ENCODE results near the gene GTF3C2.

DNA sequence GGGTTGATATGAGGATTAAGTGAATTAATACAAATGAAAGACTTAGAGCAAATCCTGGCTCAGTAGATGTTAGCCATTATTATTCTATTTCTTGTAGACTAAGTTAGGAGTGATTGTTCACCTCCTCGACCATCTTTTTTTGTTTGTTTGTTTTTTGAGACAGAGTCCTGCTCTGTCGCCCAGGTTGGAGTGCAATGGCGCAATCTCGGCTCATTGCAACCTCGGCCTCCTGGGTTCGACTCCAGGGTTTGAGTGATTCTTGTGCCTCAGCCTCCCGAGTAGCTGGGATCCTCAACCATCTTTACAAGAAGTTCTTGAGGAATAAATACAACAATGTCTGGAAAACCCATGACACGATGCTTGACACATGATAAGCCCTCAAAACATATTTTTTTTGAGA is 61.6 kb downstream of the GTF3C2 start:
- TF ChIP-seq POLR2A (IDR thresholded peaks at IDR 0.05): no peak
- TF ChIP-seq, protein P1, sequence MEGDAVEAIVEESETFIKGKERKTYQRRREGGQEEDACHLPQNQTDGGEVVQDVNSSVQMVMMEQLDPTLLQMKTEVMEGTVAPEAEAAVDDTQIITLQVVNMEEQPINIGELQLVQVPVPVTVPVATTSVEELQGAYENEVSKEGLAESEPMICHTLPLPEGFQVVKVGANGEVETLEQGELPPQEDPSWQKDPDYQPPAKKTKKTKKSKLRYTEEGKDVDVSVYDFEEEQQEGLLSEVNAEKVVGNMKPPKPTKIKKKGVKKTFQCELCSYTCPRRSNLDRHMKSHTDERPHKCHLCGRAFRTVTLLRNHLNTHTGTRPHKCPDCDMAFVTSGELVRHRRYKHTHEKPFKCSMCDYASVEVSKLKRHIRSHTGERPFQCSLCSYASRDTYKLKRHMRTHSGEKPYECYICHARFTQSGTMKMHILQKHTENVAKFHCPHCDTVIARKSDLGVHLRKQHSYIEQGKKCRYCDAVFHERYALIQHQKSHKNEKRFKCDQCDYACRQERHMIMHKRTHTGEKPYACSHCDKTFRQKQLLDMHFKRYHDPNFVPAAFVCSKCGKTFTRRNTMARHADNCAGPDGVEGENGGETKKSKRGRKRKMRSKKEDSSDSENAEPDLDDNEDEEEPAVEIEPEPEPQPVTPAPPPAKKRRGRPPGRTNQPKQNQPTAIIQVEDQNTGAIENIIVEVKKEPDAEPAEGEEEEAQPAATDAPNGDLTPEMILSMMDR (IDR thresholded peaks at IDR 0.05): no peak
